ENCODE measurements around the gene IL12RB1.

IL12RB1 gene

DNA sequence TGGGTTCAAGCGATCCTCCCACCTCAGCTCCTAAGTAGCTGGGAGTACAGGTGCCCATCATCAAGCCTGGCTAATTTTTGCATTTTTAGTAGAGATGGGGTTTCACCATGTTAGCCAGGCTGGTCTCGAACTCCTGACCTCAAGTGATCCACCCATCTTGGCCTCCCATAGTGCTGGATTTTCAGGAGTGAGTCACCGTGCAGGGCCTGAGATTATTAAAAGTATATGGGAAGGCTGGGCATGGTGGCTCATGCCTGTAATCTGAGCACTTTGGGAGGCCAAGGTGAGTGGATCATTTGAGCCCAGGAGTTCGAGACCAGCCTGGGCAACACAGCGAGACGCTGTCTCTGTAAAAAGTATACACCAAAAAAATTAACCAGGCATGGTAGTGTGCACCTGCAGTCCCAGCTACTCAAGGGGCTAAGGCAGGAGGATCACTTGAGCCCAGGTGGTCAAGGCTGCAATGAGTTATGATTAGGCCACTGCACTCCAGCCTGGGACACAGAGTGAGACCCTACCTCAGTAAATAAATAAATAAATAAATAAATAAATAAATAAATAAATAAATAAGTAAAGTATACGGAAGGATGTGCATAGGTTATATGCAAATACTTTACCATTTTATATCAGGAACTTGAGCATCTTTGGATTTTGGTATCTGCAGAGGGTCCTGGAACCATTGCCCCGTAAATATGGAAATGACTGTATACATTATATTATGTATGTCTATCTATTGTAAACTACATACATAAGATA, 854 bp downstream of the IL12RB1 start:
- no peak for TF ChIP-seq CTCF (IDR thresholded peaks at IDR 0.05)
- Histone ChIP-seq H3K36me3 (no peaks in the 10 kb centered on the region), H3K9me3 (no peaks in the 10 kb centered on the region), H3K27ac (peak overlapping the region; percentile 99), H3K27me3 (no peaks in the 10 kb centered on the region), H3K4me1 (ENCODE audit: control insufficient read depth in 1 of 2, insufficient read depth in 1 of 2, low read depth in 1 of 2, low read length in 1 of 2) (peaks cover 46% of the 10 kb centered on the region in 2 experiments), H3K4me3 (ENCODE audit: low read depth in 1 of 2, low read length in 1 of 2) (no peak overlapping the region)

DNA sequence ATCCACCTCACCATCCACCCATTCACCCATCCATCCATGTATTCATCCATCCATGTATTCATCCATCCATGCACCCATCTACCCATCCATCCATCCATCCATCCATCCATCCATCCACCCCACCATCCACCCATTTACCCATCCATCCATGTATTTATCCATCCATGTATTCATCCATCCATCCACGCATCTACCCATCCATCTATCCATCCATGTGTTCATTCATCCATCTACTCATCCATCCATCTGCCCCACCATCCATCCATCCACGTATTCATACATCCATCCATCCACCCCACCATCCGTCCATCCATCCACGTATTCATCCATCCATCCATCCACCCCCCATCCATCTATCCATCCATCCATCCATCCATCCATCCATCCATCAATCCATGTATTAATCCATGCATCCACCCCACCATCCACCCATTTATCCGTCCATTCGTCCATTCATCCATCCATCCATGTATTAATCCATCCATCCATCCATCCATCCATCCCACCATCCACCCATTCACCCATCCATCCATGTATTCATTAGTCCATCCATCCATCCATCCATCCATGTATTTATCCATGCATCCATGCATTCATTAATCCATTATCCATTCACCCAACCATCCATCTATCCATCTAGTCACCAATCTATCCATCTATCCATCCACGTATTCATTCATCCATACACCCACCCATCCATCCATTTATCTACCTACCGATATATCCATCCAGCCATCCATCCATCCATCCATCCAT, 2.6 kb downstream of the IL12RB1 start:
- Histone ChIP-seq H3K27me3 (no peaks in the 10 kb centered on the region), H3K36me3 (no peaks in the 10 kb centered on the region), H3K27ac (no peak overlapping the region), H3K9me3 (no peaks in the 10 kb centered on the region), H3K4me1 (ENCODE audit: control insufficient read depth in 1 of 2, insufficient read depth in 1 of 2, low read depth in 1 of 2, low read length in 1 of 2) (peaks cover 29% of the 10 kb centered on the region in 2 experiments), H3K4me3 (ENCODE audit: low read depth in 1 of 2, low read length in 1 of 2) (no peak overlapping the region)
- no peak for TF ChIP-seq CTCF (IDR thresholded peaks at IDR 0.05)

- Histone ChIP-seq H3K36me3 (no peaks in the 10 kb centered on the region), H3K27ac (no peak overlapping the region), H3K9me3 (no peaks in the 10 kb centered on the region), H3K27me3 (no peaks in the 10 kb centered on the region), H3K4me3 (ENCODE audit: low read depth in 1 of 2, low read length in 1 of 2) (no peak overlapping the region), H3K4me1 (ENCODE audit: control insufficient read depth in 1 of 2, insufficient read depth in 1 of 2, low read depth in 1 of 2, low read length in 1 of 2) (no peaks in the 10 kb centered on the region)
- no peak for TF ChIP-seq CTCF (IDR thresholded peaks at IDR 0.05)
Measured at GRCh38 chr19:18074192-18074591, 12.5 kb downstream of the IL12RB1 start.

GRCh38 chr19:18073197-18073596, 13.5 kb downstream of the IL12RB1 start:
- no peaks in the 10 kb centered on the region for H3K4me1 ChIP-seq (ENCODE audit: control insufficient read depth in 1 of 2, insufficient read depth in 1 of 2, low read depth in 1 of 2, low read length in 1 of 2)
- no peak for TF ChIP-seq CTCF (IDR thresholded peaks at IDR 0.05)
- H3K36me3 ChIP-seq: no peaks in the 10 kb centered on the region
- H3K4me3 ChIP-seq (ENCODE audit: low read depth in 1 of 2, low read length in 1 of 2): no peak overlapping the region
- no peak overlapping the region for H3K27ac ChIP-seq
- no peaks in the 10 kb centered on the region for H3K9me3 ChIP-seq
- H3K27me3 ChIP-seq: no peaks in the 10 kb centered on the region

- Histone ChIP-seq H3K4me1 (ENCODE audit: control insufficient read depth in 1 of 2, insufficient read depth in 1 of 2, low read depth in 1 of 2, low read length in 1 of 2) (no peaks in the 10 kb centered on the region), H3K9me3 (no peaks in the 10 kb centered on the region), H3K27ac (no peak overlapping the region), H3K36me3 (no peaks in the 10 kb centered on the region), H3K27me3 (no peaks in the 10 kb centered on the region), H3K4me3 (ENCODE audit: low read depth in 1 of 2, low read length in 1 of 2) (no peak overlapping the region)
- TF ChIP-seq CTCF (IDR thresholded peaks at IDR 0.05): no peak
Measured at GRCh38 chr19:18072335-18072734, 14.4 kb downstream of the IL12RB1 start.

All from neutrophil (primary cell).